GM23338 (cell line): ENCODE data around the gene PPTC7.
"Not testable (repeated sequence)": the region's sequence is repeated elsewhere in the genome, so short reads cannot be mapped to it uniquely, and the experiment has no call there.

Experiments
- CREB1 ChIP-seq: fragments of 250-450 bp; sonication (Bioruptor Pico); IDR thresholded peaks from 2 replicates; pipeline ENCODE4 v1.5.0; 2020; ENCODE audit warnings: low read depth, mild to moderate bottlenecking, moderate library complexity
- EZH2 ChIP-seq: fragments of 200-600 bp; sonication (generic); IDR thresholded peaks from one replicate; pipeline ENCODE4 v1.8.0; 2017; ENCODE audit warnings: antibody characterized with exemption, mild to moderate bottlenecking, low read depth; ENCODE audit not compliant: unreplicated experiment
- EZH2phosphoT487 ChIP-seq: fragments of 200-600 bp; sonication (generic); IDR thresholded peaks from one replicate; pipeline ENCODE4 v1.8.1; 2018; ENCODE audit warnings: antibody characterized with exemption; ENCODE audit not compliant: unreplicated experiment
- JUNB ChIP-seq: IDR thresholded peaks from one replicate; pipeline ENCODE4 v1.6.1; 2016; ENCODE audit warnings: antibody characterized with exemption; ENCODE audit not compliant: unreplicated experiment
- POLR2AphosphoS5 ChIP-seq: IDR thresholded peaks from 2 replicates; pipeline ENCODE4 v1.6.1; 2016; ENCODE audit warnings: antibody characterized with exemption, low read depth
- STAT1 ChIP-seq: IDR thresholded peaks from one replicate; pipeline ENCODE4 v1.6.1; 2016; ENCODE audit warnings: antibody characterized with exemption; ENCODE audit not compliant: unreplicated experiment
- TF ChIP-seq, protein P1 (sequence below), 2 experiments: fragments of 200-600 bp in 1 of 2; sonication (generic) in 1 of 2; conservative IDR thresholded peaks; 2 replicates each; pipeline versions ENCODE4 v1.5.1 to v1.6.1; 2016 to 2017; ENCODE audit warnings: antibody characterized with exemption in 2 of 2, low read depth in 2 of 2, mild to moderate bottlenecking in 2 of 2, moderate library complexity in 1 of 2
- TF ChIP-seq, protein P2 (sequence below): IDR thresholded peaks from one replicate; pipeline ENCODE4 v1.6.1; 2018; ENCODE audit warnings: antibody characterized with exemption; ENCODE audit not compliant: unreplicated experiment
- TF ChIP-seq, protein P3 (sequence below): IDR thresholded peaks from 2 replicates; pipeline ENCODE4 v1.6.1; 2016; ENCODE audit warnings: antibody characterized with exemption

DNA sequence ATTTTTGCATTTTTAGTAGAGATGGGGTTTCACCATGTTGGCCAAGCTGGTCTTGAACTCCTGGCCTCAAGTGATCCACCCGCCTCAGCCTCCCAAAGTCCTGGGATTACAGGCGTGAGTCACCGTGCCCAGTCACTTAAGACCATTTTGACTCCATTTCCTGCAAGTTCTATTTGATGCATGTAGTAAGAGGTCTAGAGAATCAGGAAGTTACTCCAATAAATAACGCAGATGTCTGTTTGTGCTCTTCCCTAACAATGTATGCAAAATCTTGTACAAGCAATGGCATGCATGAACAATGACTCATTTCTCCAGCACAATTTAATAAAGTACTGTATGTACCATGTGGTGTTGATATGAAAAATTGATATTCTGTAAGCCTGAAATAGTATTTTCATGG lies 37.9 kb downstream of the PPTC7 start:
- TF ChIP-seq, protein P1, sequence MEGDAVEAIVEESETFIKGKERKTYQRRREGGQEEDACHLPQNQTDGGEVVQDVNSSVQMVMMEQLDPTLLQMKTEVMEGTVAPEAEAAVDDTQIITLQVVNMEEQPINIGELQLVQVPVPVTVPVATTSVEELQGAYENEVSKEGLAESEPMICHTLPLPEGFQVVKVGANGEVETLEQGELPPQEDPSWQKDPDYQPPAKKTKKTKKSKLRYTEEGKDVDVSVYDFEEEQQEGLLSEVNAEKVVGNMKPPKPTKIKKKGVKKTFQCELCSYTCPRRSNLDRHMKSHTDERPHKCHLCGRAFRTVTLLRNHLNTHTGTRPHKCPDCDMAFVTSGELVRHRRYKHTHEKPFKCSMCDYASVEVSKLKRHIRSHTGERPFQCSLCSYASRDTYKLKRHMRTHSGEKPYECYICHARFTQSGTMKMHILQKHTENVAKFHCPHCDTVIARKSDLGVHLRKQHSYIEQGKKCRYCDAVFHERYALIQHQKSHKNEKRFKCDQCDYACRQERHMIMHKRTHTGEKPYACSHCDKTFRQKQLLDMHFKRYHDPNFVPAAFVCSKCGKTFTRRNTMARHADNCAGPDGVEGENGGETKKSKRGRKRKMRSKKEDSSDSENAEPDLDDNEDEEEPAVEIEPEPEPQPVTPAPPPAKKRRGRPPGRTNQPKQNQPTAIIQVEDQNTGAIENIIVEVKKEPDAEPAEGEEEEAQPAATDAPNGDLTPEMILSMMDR (conservative IDR thresholded peaks at IDR 0.05; ENCODE audit: low read depth in 2 of 2) = not testable (repeated sequence)
- not testable (repeated sequence) for TF ChIP-seq EZH2; EZH2phosphoT487; CREB1 (CRISPR knock-in tag); POLR2AphosphoS5; STAT1; JUNB
- TF ChIP-seq, protein P2, sequence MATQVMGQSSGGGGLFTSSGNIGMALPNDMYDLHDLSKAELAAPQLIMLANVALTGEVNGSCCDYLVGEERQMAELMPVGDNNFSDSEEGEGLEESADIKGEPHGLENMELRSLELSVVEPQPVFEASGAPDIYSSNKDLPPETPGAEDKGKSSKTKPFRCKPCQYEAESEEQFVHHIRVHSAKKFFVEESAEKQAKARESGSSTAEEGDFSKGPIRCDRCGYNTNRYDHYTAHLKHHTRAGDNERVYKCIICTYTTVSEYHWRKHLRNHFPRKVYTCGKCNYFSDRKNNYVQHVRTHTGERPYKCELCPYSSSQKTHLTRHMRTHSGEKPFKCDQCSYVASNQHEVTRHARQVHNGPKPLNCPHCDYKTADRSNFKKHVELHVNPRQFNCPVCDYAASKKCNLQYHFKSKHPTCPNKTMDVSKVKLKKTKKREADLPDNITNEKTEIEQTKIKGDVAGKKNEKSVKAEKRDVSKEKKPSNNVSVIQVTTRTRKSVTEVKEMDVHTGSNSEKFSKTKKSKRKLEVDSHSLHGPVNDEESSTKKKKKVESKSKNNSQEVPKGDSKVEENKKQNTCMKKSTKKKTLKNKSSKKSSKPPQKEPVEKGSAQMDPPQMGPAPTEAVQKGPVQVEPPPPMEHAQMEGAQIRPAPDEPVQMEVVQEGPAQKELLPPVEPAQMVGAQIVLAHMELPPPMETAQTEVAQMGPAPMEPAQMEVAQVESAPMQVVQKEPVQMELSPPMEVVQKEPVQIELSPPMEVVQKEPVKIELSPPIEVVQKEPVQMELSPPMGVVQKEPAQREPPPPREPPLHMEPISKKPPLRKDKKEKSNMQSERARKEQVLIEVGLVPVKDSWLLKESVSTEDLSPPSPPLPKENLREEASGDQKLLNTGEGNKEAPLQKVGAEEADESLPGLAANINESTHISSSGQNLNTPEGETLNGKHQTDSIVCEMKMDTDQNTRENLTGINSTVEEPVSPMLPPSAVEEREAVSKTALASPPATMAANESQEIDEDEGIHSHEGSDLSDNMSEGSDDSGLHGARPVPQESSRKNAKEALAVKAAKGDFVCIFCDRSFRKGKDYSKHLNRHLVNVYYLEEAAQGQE = not testable (repeated sequence)
- TF ChIP-seq, protein P3, sequence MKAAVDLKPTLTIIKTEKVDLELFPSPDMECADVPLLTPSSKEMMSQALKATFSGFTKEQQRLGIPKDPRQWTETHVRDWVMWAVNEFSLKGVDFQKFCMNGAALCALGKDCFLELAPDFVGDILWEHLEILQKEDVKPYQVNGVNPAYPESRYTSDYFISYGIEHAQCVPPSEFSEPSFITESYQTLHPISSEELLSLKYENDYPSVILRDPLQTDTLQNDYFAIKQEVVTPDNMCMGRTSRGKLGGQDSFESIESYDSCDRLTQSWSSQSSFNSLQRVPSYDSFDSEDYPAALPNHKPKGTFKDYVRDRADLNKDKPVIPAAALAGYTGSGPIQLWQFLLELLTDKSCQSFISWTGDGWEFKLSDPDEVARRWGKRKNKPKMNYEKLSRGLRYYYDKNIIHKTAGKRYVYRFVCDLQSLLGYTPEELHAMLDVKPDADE = not testable (repeated sequence)
